GM21526 (cell line): Measurements from ENCODE around the gene SYNDIG1.

Experiments
- ATAC-seq: cut with Tn5 transposase; IDR thresholded peaks from one replicate; pipeline ENCODE4 v1.9.1; 2021; ENCODE audit warnings: moderate library complexity; ENCODE audit not compliant: unreplicated experiment, low FRiP score

Gene SYNDIG1

GRCh38 chr20:24603454-24603853 lies 134.0 kb downstream of the SYNDIG1 start:
- ATAC-seq: no peak

DNA sequence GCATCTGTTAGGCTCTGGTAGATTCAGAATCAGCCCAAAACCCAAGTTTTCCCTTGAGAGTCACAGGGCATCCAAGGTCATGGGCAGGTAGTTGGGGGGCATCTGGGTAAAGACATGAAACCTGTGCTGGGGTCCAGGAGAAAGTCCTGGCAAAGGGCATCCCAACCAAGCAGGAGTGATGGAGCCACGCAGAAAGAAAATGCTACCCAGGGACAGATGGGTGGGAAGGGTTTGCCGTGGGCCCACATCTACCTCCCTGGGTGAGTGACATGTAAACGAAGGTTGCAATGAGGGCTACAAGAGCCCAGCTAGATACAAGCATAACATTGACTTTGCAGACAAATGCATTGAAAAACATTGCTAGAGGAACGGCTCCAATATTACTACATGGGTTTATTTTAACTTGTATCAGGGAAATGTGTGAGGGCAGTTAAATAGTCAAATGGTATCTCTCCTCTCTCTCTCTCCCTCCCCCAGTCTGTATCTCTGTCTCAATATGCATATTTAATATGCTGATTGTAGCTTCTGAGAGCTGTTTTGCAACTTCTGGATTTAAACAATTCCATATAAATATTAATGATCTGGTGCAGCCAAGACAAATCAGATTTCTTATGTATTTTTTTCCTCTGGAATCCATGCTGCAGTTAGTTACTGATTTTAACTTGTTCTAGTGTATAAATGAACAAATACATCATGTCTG lies 135.7 kb downstream of the SYNDIG1 start:
- no peak for ATAC-seq

GRCh38 chr20:24605937-24606455 lies 136.6 kb downstream of the SYNDIG1 start:
- no peak for ATAC-seq

GRCh38 chr20:24607402-24607801 lies 138.0 kb downstream of the SYNDIG1 start:
- ATAC-seq: no peak

DNA sequence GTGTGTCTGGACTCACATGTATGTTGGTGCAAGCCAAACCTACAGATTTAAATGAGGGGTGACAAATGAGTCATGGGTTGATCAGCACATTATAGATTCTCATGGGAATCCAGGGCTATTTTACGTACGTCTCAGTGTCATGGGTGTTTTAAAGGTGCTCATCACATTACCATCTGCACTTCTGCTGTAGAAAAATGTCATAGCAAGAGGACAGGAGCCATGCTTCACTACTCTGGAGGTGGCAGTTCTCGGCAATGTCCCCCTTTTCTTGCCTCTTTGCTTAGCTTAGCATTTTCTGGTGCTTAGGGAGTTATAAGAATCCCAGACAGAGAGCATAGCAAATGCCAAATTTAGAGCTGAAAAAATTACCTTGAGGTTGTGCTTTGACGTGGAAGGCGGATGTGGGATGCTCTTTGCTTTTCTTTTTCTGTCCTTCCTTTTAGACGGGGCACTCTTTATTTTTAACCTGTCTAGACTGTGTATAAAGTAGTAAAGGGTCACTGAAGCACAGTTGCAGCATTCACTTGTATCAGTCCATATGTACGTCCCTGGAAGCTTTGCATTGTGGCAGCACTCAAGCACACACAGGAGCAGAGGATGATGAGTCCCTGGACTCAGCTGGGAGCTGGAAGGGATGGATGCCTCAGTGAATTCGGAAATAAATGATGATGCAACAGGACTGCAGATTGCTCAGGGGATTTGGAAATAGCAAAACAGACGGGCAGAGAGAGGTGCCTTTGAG lies 139.7 kb downstream of the SYNDIG1 start:
- ATAC-seq: no peak

DNA sequence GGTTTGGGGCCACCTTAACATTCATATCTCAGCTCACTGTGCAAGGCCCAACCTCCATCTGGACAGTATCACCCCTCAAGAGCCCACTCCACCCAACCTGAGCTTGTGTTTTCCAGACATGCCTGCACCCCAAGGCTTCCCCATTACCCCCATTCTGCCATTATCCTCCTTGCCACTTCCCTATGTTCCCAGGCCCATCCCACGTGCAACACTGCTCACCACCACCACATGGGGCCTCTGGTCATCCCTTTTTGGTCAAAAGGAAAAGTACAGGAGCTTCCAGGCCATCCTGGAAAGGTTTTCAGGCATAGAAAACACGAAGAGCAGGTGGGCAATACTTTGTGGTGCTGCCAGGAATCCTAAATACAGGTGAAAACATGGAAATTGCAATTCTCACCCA lies 140.3 kb downstream of the SYNDIG1 start:
- ATAC-seq: no peak

GRCh38 chr20:24610341-24611115 lies 141.1 kb downstream of the SYNDIG1 start:
- no peak for ATAC-seq

DNA sequence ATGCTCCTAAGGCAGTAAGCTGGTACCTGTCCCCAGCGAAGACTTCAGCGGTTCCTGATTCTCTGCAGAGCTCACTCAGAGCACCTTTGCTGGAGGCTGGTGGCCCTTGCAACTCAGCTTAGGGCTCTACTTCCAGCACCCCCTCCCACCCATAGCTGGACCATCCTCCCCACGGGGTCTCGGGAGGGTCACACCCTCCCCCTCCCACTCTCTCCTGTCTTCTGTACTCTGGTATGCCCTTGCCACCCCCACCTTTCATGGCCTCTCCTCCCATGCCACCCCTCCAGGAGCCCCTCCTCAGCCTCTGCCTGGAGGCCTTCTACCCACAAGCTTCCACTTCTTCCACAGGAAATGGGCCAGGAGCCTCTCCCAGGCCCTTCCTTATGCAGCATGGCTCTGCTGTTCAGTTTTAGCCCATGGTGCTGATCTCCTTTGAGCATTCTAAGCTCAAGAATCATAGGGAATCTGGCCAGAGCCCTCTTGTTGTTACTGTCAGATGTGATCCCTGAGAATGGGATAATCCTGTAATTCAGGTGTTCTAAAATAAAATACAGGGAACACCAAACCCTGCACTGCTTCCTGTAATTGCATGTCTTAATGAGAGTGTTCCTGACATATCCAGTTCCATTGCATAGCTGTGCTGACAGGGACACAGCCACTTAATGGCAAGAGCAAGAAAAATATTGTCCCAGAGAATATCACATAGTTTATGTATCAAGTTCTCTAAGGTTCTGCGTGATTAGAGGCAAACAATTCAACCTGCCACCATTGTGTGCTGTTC lies 142.1 kb downstream of the SYNDIG1 start:
- ATAC-seq: no peak

GRCh38 chr20:24612799-24613775 lies 143.7 kb downstream of the SYNDIG1 start:
- ATAC-seq: no peak

DNA sequence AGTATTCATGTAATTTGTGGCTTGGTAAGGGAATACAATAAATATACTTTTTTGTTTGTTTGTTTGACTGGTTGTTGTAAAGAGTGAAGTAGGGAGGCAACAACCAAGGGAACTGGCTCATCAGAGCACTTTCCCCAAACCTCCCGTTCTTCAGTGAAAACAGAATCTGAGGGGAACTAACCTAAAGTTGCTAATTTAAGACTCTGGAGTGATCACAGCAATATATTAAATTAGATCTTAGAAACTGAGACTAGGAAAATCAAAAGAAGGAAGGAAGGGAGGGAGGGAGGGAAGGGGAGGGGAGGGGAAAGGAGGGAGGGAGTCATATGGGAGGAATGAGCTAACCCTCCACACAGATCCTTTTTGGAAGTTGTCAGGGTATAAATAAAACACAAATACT lies 144.9 kb downstream of the SYNDIG1 start:
- no peak for ATAC-seq

- no peak for ATAC-seq
Measured at GRCh38 chr20:24615353-24615752, 145.9 kb downstream of the SYNDIG1 start.

DNA sequence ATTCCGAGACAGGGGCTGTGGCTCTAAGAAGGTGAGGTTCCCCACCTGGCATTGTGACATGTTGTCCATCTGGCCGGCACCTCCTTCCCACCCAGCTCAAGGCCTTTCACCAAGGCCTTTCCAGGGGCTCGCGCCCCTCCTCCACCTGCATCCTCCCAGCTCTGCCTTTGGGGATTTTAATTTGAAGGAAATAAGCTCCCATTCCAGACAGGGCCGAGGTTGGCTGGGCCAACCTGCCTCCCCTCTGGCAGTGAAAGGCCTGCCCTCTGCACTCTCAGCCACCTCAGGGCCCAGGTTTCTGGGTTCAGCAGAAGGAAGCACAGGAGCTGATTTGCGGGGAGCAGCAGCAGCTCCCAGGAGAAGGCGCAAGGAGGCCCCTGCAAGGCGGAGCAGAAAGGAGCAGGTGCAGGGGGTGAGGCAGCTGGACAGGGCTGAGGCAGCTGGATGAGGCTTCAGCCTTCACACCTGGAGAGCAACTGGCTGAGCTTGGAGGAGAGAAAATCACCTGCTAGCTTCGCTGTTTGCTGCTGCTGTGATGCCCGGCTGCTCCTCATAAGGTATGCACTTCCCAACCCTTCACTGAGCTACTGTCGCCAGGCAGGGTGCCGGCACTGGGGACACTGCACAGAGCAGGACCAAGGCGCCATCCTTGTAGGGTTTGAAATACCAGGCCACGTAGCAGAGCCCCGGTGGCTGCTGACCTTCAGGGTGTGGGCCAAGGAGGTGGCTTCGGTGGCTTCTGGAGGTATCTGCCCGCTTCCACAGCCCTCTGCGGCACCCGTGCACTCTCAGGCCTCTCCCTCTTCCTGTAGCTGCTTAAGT lies 147.0 kb downstream of the SYNDIG1 start:
- ATAC-seq: no peak

DNA sequence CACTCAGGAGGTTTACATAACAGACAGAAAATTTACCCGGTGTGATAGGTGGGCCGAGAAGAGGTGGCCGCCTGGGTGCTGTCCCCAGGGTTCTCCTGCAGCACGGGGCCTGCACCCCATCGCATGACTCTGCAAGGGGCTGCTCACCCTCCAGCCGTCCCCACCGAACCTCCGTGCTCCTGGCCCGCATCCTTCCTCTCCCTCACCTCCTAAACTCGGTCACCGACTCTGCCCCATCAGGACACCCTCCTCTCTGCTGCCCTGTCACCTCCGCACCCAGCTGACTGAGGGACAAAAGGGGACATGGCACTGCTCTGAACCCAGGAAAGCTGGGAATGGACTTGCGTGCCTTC lies 147.6 kb downstream of the SYNDIG1 start:
- ATAC-seq: no peak

- ATAC-seq: no peak
Measured at GRCh38 chr20:24617757-24618450, 148.5 kb downstream of the SYNDIG1 start.

GRCh38 chr20:24618739-24619138 lies 149.3 kb downstream of the SYNDIG1 start:
- no peak for ATAC-seq

GRCh38 chr20:24619212-24619611 lies 149.8 kb downstream of the SYNDIG1 start:
- ATAC-seq: no peak

- no peak for ATAC-seq
Measured at GRCh38 chr20:24620937-24621519, 151.6 kb downstream of the SYNDIG1 start.

GRCh38 chr20:24622856-24623255 lies 153.4 kb downstream of the SYNDIG1 start:
- ATAC-seq: no peak
